ENCODE measurements around the gene BNC2.

The BNC2 gene

GRCh38 chr9:16608906-16609305 lies 261.6 kb downstream of the BNC2 start:
- TF ChIP-seq EZH2 (IDR thresholded peaks at IDR 0.05; ENCODE audit: borderline replicate concordance, low read length) (no peak), CTCF (IDR thresholded peaks at IDR 0.05; ENCODE audit: low read length) (no peak)
- Histone ChIP-seq H3F3A (ENCODE audit: insufficient read depth, low read length) (no peaks in the 10 kb centered on the region), H3K27ac (ENCODE audit: low read depth, low read length, poor library complexity, severe bottlenecking) (no peak overlapping the region), H3K4me3 (ENCODE audit: low read depth, low read length, poor library complexity, severe bottlenecking) (no peak overlapping the region), H3K9me2 (ENCODE audit: low read depth, low read length) (no peaks in the 10 kb centered on the region), H3K9me3 (ENCODE audit: low read length) (no peaks in the 10 kb centered on the region), H3K27me3 (ENCODE audit: insufficient read depth, low read length) (no peaks in the 10 kb centered on the region), H3K36me3 (ENCODE audit: insufficient read depth, low read length) (no peaks in the 10 kb centered on the region), H3K4me1 (ENCODE audit: insufficient read depth, low read length, severe bottlenecking) (no peaks in the 10 kb centered on the region), H4K20me1 (ENCODE audit: insufficient read depth, low read length) (no peaks in the 10 kb centered on the region), H3K4me2 (ENCODE audit: low read length) (no peak overlapping the region), H3K9ac (ENCODE audit: low read length) (no peak overlapping the region), H3K79me2 (ENCODE audit: insufficient read depth, low read length) (no peaks in the 10 kb centered on the region), H2AFZ (ENCODE audit: low read length) (no peak overlapping the region)

DNA sequence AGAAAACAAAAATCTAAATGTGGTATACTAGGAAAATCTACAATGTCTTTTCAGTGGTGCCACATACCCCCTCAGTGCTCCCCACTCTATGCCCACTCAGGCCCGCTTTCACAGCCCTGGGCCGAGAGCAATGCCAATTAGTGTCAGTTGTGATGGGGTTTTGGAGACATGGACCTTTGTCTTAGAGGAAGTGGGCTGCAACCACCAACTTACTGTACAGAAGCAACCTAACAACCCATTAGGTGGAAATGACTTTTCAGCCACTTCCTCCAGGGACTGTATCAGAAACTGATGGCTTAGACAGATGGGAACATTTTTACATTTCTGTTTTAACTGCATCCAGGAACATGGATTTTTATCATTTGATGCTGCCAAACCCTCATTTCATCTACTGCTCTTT lies 268.0 kb downstream of the BNC2 start:
- no peaks in the 10 kb centered on the region for H3F3A ChIP-seq (ENCODE audit: insufficient read depth, low read length)
- no peak overlapping the region for H3K4me3 ChIP-seq (ENCODE audit: low read depth, low read length, poor library complexity, severe bottlenecking)
- H3K4me2 ChIP-seq (ENCODE audit: low read length) = no peak overlapping the region
- TF ChIP-seq EZH2 (IDR thresholded peaks at IDR 0.05; ENCODE audit: borderline replicate concordance, low read length) = no peak
- TF ChIP-seq CTCF (IDR thresholded peaks at IDR 0.05; ENCODE audit: low read length) = no peak
- H2AFZ ChIP-seq (ENCODE audit: low read length) = no peak overlapping the region
- no peaks in the 10 kb centered on the region for H3K27me3 ChIP-seq (ENCODE audit: insufficient read depth, low read length)
- no peak overlapping the region for H3K9ac ChIP-seq (ENCODE audit: low read length)
- no peaks in the 10 kb centered on the region for H3K36me3 ChIP-seq (ENCODE audit: insufficient read depth, low read length)
- H3K4me1 ChIP-seq (ENCODE audit: insufficient read depth, low read length, severe bottlenecking) = no peaks in the 10 kb centered on the region
- H3K27ac ChIP-seq (ENCODE audit: low read depth, low read length, poor library complexity, severe bottlenecking) = no peak overlapping the region
- H3K9me3 ChIP-seq (ENCODE audit: low read length) = no peaks in the 10 kb centered on the region
- no peaks in the 10 kb centered on the region for H3K9me2 ChIP-seq (ENCODE audit: low read depth, low read length)
- H3K79me2 ChIP-seq (ENCODE audit: insufficient read depth, low read length) = no peaks in the 10 kb centered on the region
- no peaks in the 10 kb centered on the region for H4K20me1 ChIP-seq (ENCODE audit: insufficient read depth, low read length)

GRCh38 chr9:16601991-16602390 lies 268.5 kb downstream of the BNC2 start:
- Histone ChIP-seq H3K4me3 (ENCODE audit: low read depth, low read length, poor library complexity, severe bottlenecking) (no peak overlapping the region), H3F3A (ENCODE audit: insufficient read depth, low read length) (no peaks in the 10 kb centered on the region), H3K9ac (ENCODE audit: low read length) (no peak overlapping the region), H2AFZ (ENCODE audit: low read length) (no peak overlapping the region), H3K4me2 (ENCODE audit: low read length) (no peak overlapping the region), H3K4me1 (ENCODE audit: insufficient read depth, low read length, severe bottlenecking) (no peaks in the 10 kb centered on the region), H3K9me3 (ENCODE audit: low read length) (no peaks in the 10 kb centered on the region), H3K27ac (ENCODE audit: low read depth, low read length, poor library complexity, severe bottlenecking) (no peak overlapping the region), H3K79me2 (ENCODE audit: insufficient read depth, low read length) (no peaks in the 10 kb centered on the region), H4K20me1 (ENCODE audit: insufficient read depth, low read length) (no peaks in the 10 kb centered on the region), H3K36me3 (ENCODE audit: insufficient read depth, low read length) (no peaks in the 10 kb centered on the region), H3K27me3 (ENCODE audit: insufficient read depth, low read length) (no peaks in the 10 kb centered on the region), H3K9me2 (ENCODE audit: low read depth, low read length) (no peaks in the 10 kb centered on the region)
- TF ChIP-seq EZH2 (IDR thresholded peaks at IDR 0.05; ENCODE audit: borderline replicate concordance, low read length) = no peak
- no peak for TF ChIP-seq CTCF (IDR thresholded peaks at IDR 0.05; ENCODE audit: low read length)
